B cell (primary cell): ENCODE measurements around the gene LCN2. TPM values are rescaled to one million over a fixed set of nuclear protein-coding genes. Genes with fewer than 3 reads are reported as not detected.
"Not testable (repeated sequence)": the region's sequence is repeated elsewhere in the genome, so short reads cannot be mapped to it uniquely, and the experiment has no call there.

Experiments used
- ATAC-seq: fragments of 200-7000 bp; cut with Tn5 transposase; one replicate; pipeline ENCODE4 v1.10.0; 2021; ENCODE audit warnings: low read depth, mild to moderate bottlenecking, moderate number of reproducible peaks, moderate library complexity
- CTCF ChIA-PET: fragments of 350-600 bp; sonication (Branson Sonifier 250); formaldehyde crosslinking; loops from one replicate; lab custom pipeline; 2021; ENCODE audit warnings: antibody characterized with exemption, inconsistent platforms; lab: Charles Lee
- POLR2A ChIA-PET: fragments of 350-600 bp; sonication (Branson Sonifier 250); formaldehyde crosslinking; loops from one replicate; lab custom pipeline; 2021; ENCODE audit warnings: antibody characterized with exemption; lab: Charles Lee
- DNase-seq: peaks from one replicate; pipeline ENCODE4 v3.0.0; 2013
- H2AFZ ChIP-seq: 2 replicates; pipeline ENCODE4 v1.6.1; 2012; ENCODE audit warnings: mild to moderate bottlenecking, low read depth, low read length; ENCODE audit not compliant: insufficient read depth, poor library complexity, severe bottlenecking
- H3K27ac ChIP-seq, 2 donors: 1 replicate in 1 of 2; 2 replicates in 1 of 2; pipeline ENCODE4 v1.5.1; 2012 to 2013; ENCODE audit warnings: low read length in 2 of 2, mild to moderate bottlenecking in 2 of 2, moderate library complexity in 1 of 2
- H3K27me3 ChIP-seq, 4 experiments: fragments of 200-600 bp in 1 of 4; sonication (generic) in 1 of 4; replicated peaks in 1 of 4; 1 replicate in 2 of 4; 2 replicates in 2 of 4; pipeline versions ENCODE4 v1.6.1 to v1.7.0; 2013 to 2016; ENCODE audit warnings: low read length in 3 of 4, mild to moderate bottlenecking in 2 of 4, mixed read lengths in 1 of 4, moderate library complexity in 1 of 4; ENCODE audit not compliant: insufficient read depth in 4 of 4, control insufficient read depth in 3 of 4; ENCODE audit errors: control extremely low read depth in 1 of 4
- H3K36me3 ChIP-seq, 2 experiments: replicated peaks in 1 of 2; 1 replicate in 1 of 2; 2 replicates in 1 of 2; pipeline versions ENCODE4 v1.6.1 to v1.7.1; 2013; ENCODE audit warnings: low read length in 1 of 2; ENCODE audit not compliant: insufficient read depth in 2 of 2, control insufficient read depth in 1 of 2; ENCODE audit errors: control extremely low read depth in 1 of 2, extremely low read depth in 1 of 2
- H3K4me1 ChIP-seq, 2 donors: fragments of 200-600 bp in 1 of 2; sonication (generic) in 1 of 2; 1 replicate in 1 of 2; 2 replicates in 1 of 2; pipeline versions ENCODE4 v1.5.1 to v1.6.1; 2013 to 2017; ENCODE audit warnings: low read length in 2 of 2; ENCODE audit not compliant: control insufficient read depth in 2 of 2, insufficient read depth in 2 of 2
- H3K4me2 ChIP-seq: replicated peaks from 2 replicates; pipeline ENCODE3; 2012; ENCODE audit warnings: mild to moderate bottlenecking, low read depth, low read length; ENCODE audit not compliant: poor library complexity, severe bottlenecking
- H3K4me3 ChIP-seq, 5 experiments: fragments of 200-600 bp in 1 of 5; sonication (generic) in 1 of 5; 1 replicate in 3 of 5; 2 replicates in 2 of 5; pipeline versions ENCODE4 v1.5.1 to v1.7.0; 2011 to 2016; ENCODE audit warnings: low read length in 4 of 5, mild to moderate bottlenecking in 4 of 5, low read depth in 2 of 5, control low read depth in 1 of 5, moderate library complexity in 1 of 5; ENCODE audit not compliant: insufficient read depth in 1 of 5; ENCODE audit errors: control extremely low read depth in 1 of 5, extremely low read depth in 1 of 5
- H3K79me2 ChIP-seq: fragments of 200-600 bp; sonication (generic); one replicate; pipeline ENCODE4 v1.6.0; 2016; ENCODE audit warnings: low read length; ENCODE audit not compliant: control insufficient read depth, insufficient read depth
- H3K9ac ChIP-seq: fragments of 200-600 bp; sonication (generic); 2 replicates; pipeline ENCODE4 v1.6.1; 2017; ENCODE audit warnings: mild to moderate bottlenecking, low read length, moderate library complexity
- H3K9me3 ChIP-seq, 3 donors: one replicate each; pipeline versions ENCODE4 v1.6.1 to v1.7.1; 2013; ENCODE audit warnings: low read length in 2 of 3; ENCODE audit not compliant: control insufficient read depth in 2 of 3, insufficient read depth in 1 of 3; ENCODE audit errors: control extremely low read depth in 1 of 3
- H4K20me1 ChIP-seq: 2 replicates; pipeline ENCODE4 v1.6.0; 2012; ENCODE audit warnings: mild to moderate bottlenecking, low read length; ENCODE audit not compliant: insufficient read depth, control insufficient read depth, poor library complexity, severe bottlenecking
- H3K27ac Mint-ChIP-seq: one replicate; pipeline ENCODE4 v1.8.0; 2021; ENCODE audit warnings: mixed read lengths
- H3K27me3 Mint-ChIP-seq: one replicate; pipeline ENCODE4 v1.8.0; 2021; ENCODE audit warnings: mixed read lengths
- H3K4me1 Mint-ChIP-seq: one replicate; pipeline ENCODE4 v1.8.0; 2021; ENCODE audit warnings: mixed read lengths
- H3K4me3 Mint-ChIP-seq: one replicate; pipeline ENCODE4 v1.8.0; 2021; ENCODE audit warnings: mixed read lengths
- H3K9me3 Mint-ChIP-seq: one replicate; pipeline ENCODE4 v1.8.0; 2022; ENCODE audit warnings: mixed read lengths; ENCODE audit not compliant: insufficient read depth
- WGBS: methylation state at CpG from one replicate; pipeline ENCODE4 v1.1.5; 2013; ENCODE audit warnings: missing lambda C conversion rate; ENCODE audit not compliant: insufficient coverage; 5-methylcytosine and 5-hydroxymethylcytosine counted together
- intact Hi-C: fragments of 100-400 bp; cut with micrococcal nuclease; formaldehyde crosslinking; loops from one replicate; pipeline ENCODE4 v1.10.0; 2022
- polyA plus RNA-seq: library from polyadenylated mRNA; depleted of rRNA; stranded (reverse); fragments of >200 nt; gene quantifications from 2 replicates; pipeline ENCODE4 v1.2.3, GENCODE V29; 2012
- total RNA-seq, 2 donors: library from RNA; stranded (reverse); fragments of 120-200 nt in 1 of 2; gene quantifications; 1 replicate in 1 of 2; 2 replicates in 1 of 2; pipeline versions ENCODE4 v1.2.3 to v1.2.4, GENCODE V29; 2013 to 2022
- TF ChIP-seq, protein P1 (sequence below): fragments of 200-600 bp; IDR thresholded peaks from one replicate; pipeline ENCODE4 v1.8.0; 2022; ENCODE audit warnings: antibody characterized with exemption, mild to moderate bottlenecking

The LCN2 gene
- total and polyA plus RNA-seq, 2 donors (not counting 1 experiment from before 2014, with no cell fraction given): not detected

GRCh38 chr9:128129976-128130590, 19.2 kb upstream of the LCN2 start:
- CTCF ChIA-PET: interaction anchor here (6.1 kb wide), 1 partner anchor 13 kb away, joined by 49 read pairs; no protein-coding TSS in a partner anchor
- H3K9me3 ChIP-seq, H2AFZ ChIP-seq, H3K27ac ChIP-seq, H3K9ac ChIP-seq, ATAC-seq, H3K9me3 Mint-ChIP-seq, POLR2A ChIA-PET, H3K4me2 ChIP-seq, H3K4me3 ChIP-seq, H3K36me3 ChIP-seq, DNase-seq, H3K27me3 ChIP-seq: not testable (repeated sequence)
- Mint-ChIP-seq H3K4me1 (peaks cover 31% of the 10 kb centered on the region), H3K4me3 (peak overlapping the region; percentile 95), H3K27me3 (peaks cover 16% of the 10 kb centered on the region), H3K27ac (peak overlapping the region; percentile 67)
- peaks cover 25 to 31% of the 10 kb centered on the region in 2 donors for H3K4me1 ChIP-seq
- peaks cover 12% of the 10 kb centered on the region for H4K20me1 ChIP-seq
- WGBS: 8% methylated on average over 4 of the region's 12 CpGs
- H3K79me2 ChIP-seq: peaks cover 23% of the 10 kb centered on the region
- intact Hi-C loops: loop anchor here (2.0 to 10.0 kb wide), 4 partner anchors 212 to 907 kb away; partner anchors contain the start of genes KYAT1, LRRC8A, MIGA2 and SH2D3C
- TF ChIP-seq, protein P1, sequence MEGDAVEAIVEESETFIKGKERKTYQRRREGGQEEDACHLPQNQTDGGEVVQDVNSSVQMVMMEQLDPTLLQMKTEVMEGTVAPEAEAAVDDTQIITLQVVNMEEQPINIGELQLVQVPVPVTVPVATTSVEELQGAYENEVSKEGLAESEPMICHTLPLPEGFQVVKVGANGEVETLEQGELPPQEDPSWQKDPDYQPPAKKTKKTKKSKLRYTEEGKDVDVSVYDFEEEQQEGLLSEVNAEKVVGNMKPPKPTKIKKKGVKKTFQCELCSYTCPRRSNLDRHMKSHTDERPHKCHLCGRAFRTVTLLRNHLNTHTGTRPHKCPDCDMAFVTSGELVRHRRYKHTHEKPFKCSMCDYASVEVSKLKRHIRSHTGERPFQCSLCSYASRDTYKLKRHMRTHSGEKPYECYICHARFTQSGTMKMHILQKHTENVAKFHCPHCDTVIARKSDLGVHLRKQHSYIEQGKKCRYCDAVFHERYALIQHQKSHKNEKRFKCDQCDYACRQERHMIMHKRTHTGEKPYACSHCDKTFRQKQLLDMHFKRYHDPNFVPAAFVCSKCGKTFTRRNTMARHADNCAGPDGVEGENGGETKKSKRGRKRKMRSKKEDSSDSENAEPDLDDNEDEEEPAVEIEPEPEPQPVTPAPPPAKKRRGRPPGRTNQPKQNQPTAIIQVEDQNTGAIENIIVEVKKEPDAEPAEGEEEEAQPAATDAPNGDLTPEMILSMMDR: peak; percentile 70

DNA sequence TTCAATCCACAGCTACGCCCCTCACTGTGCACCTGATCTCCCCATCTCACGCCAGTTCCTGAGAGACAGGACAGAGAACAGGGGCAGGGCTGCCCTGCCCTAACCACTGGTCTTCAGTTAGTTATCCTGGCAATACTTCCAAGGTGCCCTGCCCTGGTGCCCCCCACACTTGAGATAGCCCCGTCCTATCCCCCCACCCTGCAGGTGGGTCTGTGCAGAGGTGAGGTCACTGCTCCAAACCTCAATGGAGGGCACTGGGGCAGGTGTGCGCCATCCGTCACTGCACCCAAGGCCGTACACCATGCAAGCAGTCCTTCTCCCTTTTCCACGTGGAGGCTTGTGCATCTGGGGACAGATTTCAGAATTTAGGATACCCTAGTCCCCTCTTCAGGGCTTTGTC, 18.6 kb upstream of the LCN2 start:
- H3K9ac ChIP-seq, ATAC-seq, H2AFZ ChIP-seq, H3K4me3 ChIP-seq, H3K9me3 Mint-ChIP-seq, H4K20me1 ChIP-seq, H3K27ac Mint-ChIP-seq, DNase-seq, CTCF ChIA-PET, intact Hi-C loops, H3K9me3 ChIP-seq, H3K4me2 ChIP-seq, POLR2A ChIA-PET, H3K36me3 ChIP-seq, H3K27ac ChIP-seq, H3K4me3 Mint-ChIP-seq, H3K27me3 ChIP-seq: not testable (repeated sequence)
- H3K79me2 ChIP-seq: peaks cover 17% of the 10 kb centered on the region
- WGBS: 71% methylated on average over 6 of the region's 7 CpGs
- Mint-ChIP-seq H3K4me1 (peaks cover 25% of the 10 kb centered on the region), H3K27me3 (peaks cover 21% of the 10 kb centered on the region)
- H3K4me1 ChIP-seq: peaks cover 20 to 26% of the 10 kb centered on the region in 2 donors

DNA sequence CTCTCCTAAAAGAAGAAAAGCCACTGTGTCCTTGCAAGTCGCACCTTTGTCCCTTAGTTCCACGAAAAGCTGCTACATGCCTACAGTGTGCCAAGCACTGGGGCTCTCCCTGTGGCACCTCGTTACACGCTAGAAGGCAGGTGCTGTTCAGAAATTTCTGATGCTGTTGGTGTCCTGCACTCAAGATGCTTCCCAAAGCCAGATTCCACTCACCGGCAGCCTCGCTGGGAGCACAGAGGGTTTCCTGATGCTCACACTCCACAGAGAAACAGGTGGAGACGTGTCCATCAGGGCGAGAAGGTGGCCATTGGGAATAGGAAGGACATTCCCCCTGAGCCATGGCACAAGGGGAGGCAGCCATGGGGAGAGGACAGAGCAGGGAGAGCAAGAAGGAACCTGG, 17.9 kb upstream of the LCN2 start:
- H3K9ac ChIP-seq, H4K20me1 ChIP-seq, ATAC-seq, H3K27ac Mint-ChIP-seq, H3K4me3 ChIP-seq, H3K27ac ChIP-seq, H3K27me3 ChIP-seq, H3K9me3 Mint-ChIP-seq, H3K4me2 ChIP-seq, intact Hi-C loops, H3K4me3 Mint-ChIP-seq, H3K9me3 ChIP-seq, H2AFZ ChIP-seq, H3K36me3 ChIP-seq, POLR2A ChIA-PET, DNase-seq: not testable (repeated sequence)
- H3K4me1 Mint-ChIP-seq: peaks cover 18% of the 10 kb centered on the region
- CTCF ChIA-PET: interaction anchor here (1.3 kb wide), 1 partner anchor 16 kb away, joined by 3 read pairs; no protein-coding TSS in a partner anchor
- H3K27me3 Mint-ChIP-seq: peaks cover 25% of the 10 kb centered on the region
- peaks cover 13 to 19% of the 10 kb centered on the region in 2 donors for H3K4me1 ChIP-seq
- 96% methylated on average over 5 of the region's 8 CpGs for WGBS
- peaks cover 10% of the 10 kb centered on the region for H3K79me2 ChIP-seq
